A549 (cell line): ENCODE measurements around the gene FAM163A. TPM values are rescaled to one million over a fixed set of nuclear protein-coding genes. Genes with fewer than 3 reads are reported as not detected.

Experiments used
- ATAC-seq, 2 experiments: fragments of 200-7000 bp in 1 of 2; fragments of >200 bp in 1 of 2; cut with Nextera tagmentation in 1 of 2; cut with Tn5 transposase in 1 of 2; 3 replicates each; pipeline versions ENCODE4 v1.8.0 to v1.9.1; 2018 to 2020; ENCODE audit warnings: mild to moderate bottlenecking in 1 of 2, moderate library complexity in 1 of 2
- CTCF ChIA-PET: fragments of 300-600 bp; sonication (Branson Sonifier 250); formaldehyde crosslinking; extraction: SDS; loops from one replicate; lab custom pipeline; 2021; ENCODE audit warnings: antibody characterized with exemption, inconsistent platforms; lab: Yijun Ruan, JAX
- POLR2A ChIA-PET: fragments of 350-600 bp; formaldehyde crosslinking; extraction: SDS; loops from one replicate; lab custom pipeline; 2021; ENCODE audit warnings: antibody characterized with exemption, inconsistent platforms; lab: Yijun Ruan, JAX
- DNase-seq, 2 experiments: peaks; one replicate each; pipeline versions ENCODE4 v3.0.0 to v3.0.0-alpha.2; 2011 to 2016; ENCODE audit warnings: low read depth in 1 of 2, low spot score in 1 of 2
- FAIRE-seq: peaks from 2 replicates; lab custom pipeline; 2011; peaks lifted over from hg19 to GRCh38; lab: Jason Lieb, UNC
- H3K27ac ChIP-seq, 2 experiments: fragments of >200 bp; sonication (Bioruptor Twin); formaldehyde crosslinking; 3 replicates each; pipeline ENCODE4 v1.5.1; 2016 to 2017
- H3K4me1 ChIP-seq: fragments of >200 bp; sonication (Bioruptor Twin); formaldehyde crosslinking; 3 replicates; pipeline ENCODE4 v1.6.1; 2016
- H3K4me2 ChIP-seq: fragments of >200 bp; sonication (Bioruptor Twin); formaldehyde crosslinking; 3 replicates; pipeline ENCODE4 v1.6.1; 2016
- H3K4me3 ChIP-seq: fragments of >200 bp; sonication (Bioruptor Twin); formaldehyde crosslinking; 3 replicates; pipeline ENCODE4 v1.5.1; 2016
- H3K9me3 ChIP-seq: fragments of >200 bp; sonication (Bioruptor Twin); formaldehyde crosslinking; 3 replicates; pipeline ENCODE4 v1.6.1; 2016
- CEBPB ChIP-seq, 2 experiments: fragments of >200 bp in 1 of 2; sonication (Bioruptor Twin) in 1 of 2; formaldehyde crosslinking in 1 of 2; IDR thresholded peaks; 2 replicates each; pipeline ENCODE4 v1.6.1; 2012 to 2016
- EP300 ChIP-seq, 2 experiments: fragments of >200 bp; sonication (Bioruptor Twin); formaldehyde crosslinking; IDR thresholded peaks; 2 replicates in 1 of 2; 3 replicates in 1 of 2; pipeline ENCODE4 v1.6.1; 2016 to 2017
- FOSB ChIP-seq: fragments of 250-450 bp; sonication (Bioruptor Pico); IDR thresholded peaks from 2 replicates; pipeline ENCODE4 v1.5.0; 2020; ENCODE audit warnings: mild to moderate bottlenecking, moderate library complexity
- FOSL2 ChIP-seq, 2 experiments: fragments of 450-650 bp in 1 of 2; fragments of >200 bp in 1 of 2; sonication (Bioruptor Twin) in 1 of 2; formaldehyde crosslinking; IDR thresholded peaks; 2 replicates each; pipeline versions ENCODE4 v1.5.0 to v1.6.1; 2016 to 2020; ENCODE audit warnings: mild to moderate bottlenecking in 1 of 2, moderate library complexity in 1 of 2
- FOXS1 ChIP-seq: fragments of 250-450 bp; sonication (Bioruptor Pico); IDR thresholded peaks from 2 replicates; pipeline ENCODE4 v1.5.0; 2020; ENCODE audit warnings: mild to moderate bottlenecking, moderate library complexity
- HEYL ChIP-seq: fragments of 250-450 bp; sonication (Bioruptor Pico); IDR thresholded peaks from 2 replicates; pipeline ENCODE4 v1.8.0; 2021; ENCODE audit warnings: mild to moderate bottlenecking, moderate library complexity
- HOXA7 ChIP-seq: fragments of 250-450 bp; sonication (Bioruptor Pico); IDR thresholded peaks from 2 replicates; pipeline ENCODE4 v1.5.0; 2020; ENCODE audit warnings: mild to moderate bottlenecking, moderate library complexity
- HOXB13 ChIP-seq: fragments of 250-450 bp; sonication (Bioruptor Pico); IDR thresholded peaks from 2 replicates; pipeline ENCODE4 v1.5.0; 2020; ENCODE audit warnings: low read depth, mild to moderate bottlenecking, moderate library complexity
- JUN ChIP-seq, 2 experiments: fragments of >200 bp; sonication (Bioruptor Twin); formaldehyde crosslinking; IDR thresholded peaks; 2 replicates in 1 of 2; 3 replicates in 1 of 2; pipeline ENCODE4 v1.6.1; 2016 to 2017
- JUNB ChIP-seq: fragments of >200 bp; sonication (Bioruptor Twin); formaldehyde crosslinking; IDR thresholded peaks from 2 replicates; pipeline ENCODE4 v1.6.1; 2016
- KDM1A ChIP-seq: fragments of 200-600 bp; sonication (generic); IDR thresholded peaks from 2 replicates; pipeline ENCODE4 v1.6.1; 2016; ENCODE audit warnings: low read depth, mild to moderate bottlenecking
- KDM5A ChIP-seq: fragments of 200-600 bp; sonication (generic); IDR thresholded peaks from 2 replicates; pipeline ENCODE4 v1.6.1; 2016; ENCODE audit warnings: antibody characterized with exemption, mild to moderate bottlenecking
- MAZ ChIP-seq: fragments of 150-350 bp; IDR thresholded peaks from 2 replicates; pipeline ENCODE4 v1.6.1; 2014; ENCODE audit warnings: antibody characterized with exemption, low read depth, low read length, borderline replicate concordance
- MYC ChIP-seq: IDR thresholded peaks from 2 replicates; pipeline ENCODE4 v1.6.1; 2012; ENCODE audit warnings: mild to moderate bottlenecking, inconsistent platforms, low read length, improper control_type of control experiment, borderline replicate concordance
- NR3C1 ChIP-seq: fragments of >200 bp; sonication (Bioruptor Twin); formaldehyde crosslinking; IDR thresholded peaks from 3 replicates; pipeline ENCODE4 v1.6.1; 2017
- POLR2A ChIP-seq: IDR thresholded peaks from 2 replicates; pipeline ENCODE4 v1.6.1; 2012; ENCODE audit warnings: mild to moderate bottlenecking, low read length
- POLR2AphosphoS2 ChIP-seq: conservative IDR thresholded peaks from 2 replicates; pipeline ENCODE4 v1.6.1; 2012; ENCODE audit warnings: low read length, improper control_type of control experiment, inconsistent platforms
- RAD21 ChIP-seq, 2 experiments: fragments of >200 bp in 1 of 2; sonication (Bioruptor Twin) in 1 of 2; formaldehyde crosslinking in 1 of 2; IDR thresholded peaks in 1 of 2; conservative IDR thresholded peaks in 1 of 2; 2 replicates in 1 of 2; 3 replicates in 1 of 2; pipeline ENCODE4 v1.6.1; 2012 to 2018; ENCODE audit warnings: inconsistent platforms in 1 of 2
- RCOR1 ChIP-seq: fragments of 150-350 bp; IDR thresholded peaks from 2 replicates; pipeline ENCODE4 v1.6.1; 2014; ENCODE audit warnings: antibody characterized with exemption, low read length, low read depth
- RNF2 ChIP-seq: fragments of 200-600 bp; sonication (generic); IDR thresholded peaks from 2 replicates; pipeline ENCODE4 v1.6.1; 2016; ENCODE audit warnings: low read depth, mild to moderate bottlenecking, antibody characterized with exemption, moderate library complexity, borderline replicate concordance
- SREBF2 ChIP-seq: fragments of 450-650 bp; IDR thresholded peaks from 2 replicates; pipeline ENCODE4 v1.6.1; 2014; ENCODE audit warnings: mild to moderate bottlenecking, moderate library complexity
- ZC3H11A ChIP-seq: fragments of 450-650 bp; IDR thresholded peaks from 2 replicates; pipeline ENCODE4 v1.6.1; 2014; ENCODE audit warnings: antibody characterized with exemption, mild to moderate bottlenecking
- ZSCAN20 ChIP-seq: fragments of 250-450 bp; sonication (Bioruptor Pico); IDR thresholded peaks from 2 replicates; pipeline ENCODE4 v1.8.0; 2022; ENCODE audit warnings: mild to moderate bottlenecking, moderate library complexity
- WGBS: methylation state at CpG from one replicate; pipeline ENCODE4 v1.1.6; 2017; ENCODE audit errors: missing lambda C conversion rate; 5-methylcytosine and 5-hydroxymethylcytosine counted together
- polyA plus RNA-seq, 4 experiments: library from polyadenylated mRNA; depleted of rRNA in 3 of 4; stranded (reverse); fragments of >200 nt; fragmentation: RNase III in 1 of 4; extraction: RNeasy Plus Mini Kit Qiagen cat#74134 plus additional on column Dnase treatment in 1 of 4; gene quantifications; 2 replicates in 3 of 4; 3 replicates in 1 of 4; pipeline ENCODE4 v1.2.3, GENCODE V29; 2011 to 2017
- TF ChIP-seq, protein P1 (sequence below): IDR thresholded peaks from 2 replicates; pipeline ENCODE4 v1.6.1; 2012
- TF ChIP-seq, protein P2 (sequence below): fragments of 450-650 bp; IDR thresholded peaks from 2 replicates; pipeline ENCODE4 v1.6.1; 2014; ENCODE audit warnings: antibody characterized with exemption
- TF ChIP-seq, protein P3 (sequence below): fragments of 250-450 bp; sonication (Bioruptor Pico); IDR thresholded peaks from 2 replicates; pipeline ENCODE4 v1.5.0; 2021; ENCODE audit warnings: mild to moderate bottlenecking, moderate library complexity, borderline replicate concordance
- TF ChIP-seq, protein P4 (sequence below): fragments of 150-350 bp; IDR thresholded peaks from 2 replicates; pipeline ENCODE4 v1.6.1; 2014; ENCODE audit warnings: low read depth, mild to moderate bottlenecking, low read length

Gene FAM163A
- polyA plus RNA-seq, 2 of the 4 experiments (the other 2 are of a cell fraction): not detected

DNA sequence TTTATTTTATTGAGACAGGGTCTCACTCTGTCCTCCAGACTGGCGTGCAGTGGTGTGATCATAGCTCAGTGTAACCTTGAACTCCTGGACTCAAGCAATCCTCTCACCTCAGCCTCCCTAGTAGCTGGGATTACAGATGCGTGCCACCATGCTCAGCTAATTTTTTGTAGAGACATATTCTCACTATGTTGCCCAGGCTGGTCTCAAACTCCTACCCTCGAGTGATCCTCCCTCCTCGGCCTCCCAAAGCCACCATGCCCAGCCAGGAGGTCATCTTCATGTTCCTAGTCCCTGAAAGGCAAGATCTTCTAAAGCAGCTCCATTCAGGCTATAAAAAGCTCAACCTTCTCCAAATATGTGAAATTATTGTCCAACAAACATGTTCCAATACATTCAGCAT lies 80.6 kb downstream of the FAM163A start:
- DNase-seq (no peak), FAIRE-seq (no peak), ATAC-seq (no peak)
- Histone ChIP-seq H3K9me3 (no peaks in the 10 kb centered on the region), H3K4me2 (no peak overlapping the region), H3K4me1 (no peaks in the 10 kb centered on the region), H3K27ac (no peak overlapping the region), H3K4me3 (no peak overlapping the region)
- ChIA-PET CTCF (interaction anchor here (3.5 to 4.2 kb wide), 3 partner anchors 10 to 117 kb away, joined by 16 to 32 read pairs (median 22); no protein-coding TSS in a partner anchor), POLR2A (no interaction called here)
- TF ChIP-seq ZC3H11A (no peak), RCOR1 (no peak), FOSB (CRISPR knock-in tag) (no peak), MYC (no peak), EP300 (IDR thresholded peaks at IDR 0.05) (no peak), HEYL (CRISPR knock-in tag) (no peak), KDM1A (no peak), NR3C1 (no peak), ZSCAN20 (no peak), RAD21 (conservative IDR thresholded peaks at IDR 0.05 in 1 of 2, IDR thresholded peaks at IDR 0.05 in 1 of 2) (no peak), FOSL2 (IDR thresholded peaks at IDR 0.05) (no peak), FOSL2 (CRISPR knock-in tag; IDR thresholded peaks at IDR 0.05) (no peak), HOXB13 (CRISPR knock-in tag) (no peak), POLR2A (no peak), CEBPB (IDR thresholded peaks at IDR 0.05) (no peak), JUN (IDR thresholded peaks at IDR 0.05) (no peak), MAZ (no peak), KDM5A (no peak), RNF2 (no peak), JUNB (no peak)
- TF ChIP-seq, protein P1, sequence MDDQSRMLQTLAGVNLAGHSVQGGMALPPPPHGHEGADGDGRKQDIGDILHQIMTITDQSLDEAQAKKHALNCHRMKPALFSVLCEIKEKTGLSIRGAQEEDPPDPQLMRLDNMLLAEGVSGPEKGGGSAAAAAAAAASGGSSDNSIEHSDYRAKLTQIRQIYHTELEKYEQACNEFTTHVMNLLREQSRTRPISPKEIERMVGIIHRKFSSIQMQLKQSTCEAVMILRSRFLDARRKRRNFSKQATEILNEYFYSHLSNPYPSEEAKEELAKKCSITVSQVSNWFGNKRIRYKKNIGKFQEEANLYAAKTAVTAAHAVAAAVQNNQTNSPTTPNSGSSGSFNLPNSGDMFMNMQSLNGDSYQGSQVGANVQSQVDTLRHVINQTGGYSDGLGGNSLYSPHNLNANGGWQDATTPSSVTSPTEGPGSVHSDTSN: no peak
- 44% methylated on average over 4 of the region's 4 CpGs for WGBS

DNA sequence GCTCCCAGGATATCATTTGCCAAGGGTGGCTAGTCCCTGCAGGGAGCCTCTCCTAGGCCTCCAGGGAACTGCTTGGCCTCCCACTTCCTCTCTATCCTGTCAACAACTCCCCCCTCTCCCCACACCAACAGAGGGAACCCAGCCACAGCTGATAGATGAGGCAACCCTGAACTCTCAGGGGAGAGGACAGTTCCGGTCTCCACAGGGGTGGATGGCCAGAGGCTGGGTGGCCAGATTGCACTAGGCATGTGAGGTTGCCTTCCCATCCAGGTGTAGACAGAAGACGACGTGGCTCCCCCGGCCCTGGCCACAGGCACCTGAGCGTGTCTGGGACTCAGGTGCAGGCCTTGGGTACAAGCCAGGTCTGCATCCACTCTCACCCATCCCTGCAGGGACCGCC lies 81.2 kb downstream of the FAM163A start:
- POLR2A ChIA-PET: no interaction called here

DNA sequence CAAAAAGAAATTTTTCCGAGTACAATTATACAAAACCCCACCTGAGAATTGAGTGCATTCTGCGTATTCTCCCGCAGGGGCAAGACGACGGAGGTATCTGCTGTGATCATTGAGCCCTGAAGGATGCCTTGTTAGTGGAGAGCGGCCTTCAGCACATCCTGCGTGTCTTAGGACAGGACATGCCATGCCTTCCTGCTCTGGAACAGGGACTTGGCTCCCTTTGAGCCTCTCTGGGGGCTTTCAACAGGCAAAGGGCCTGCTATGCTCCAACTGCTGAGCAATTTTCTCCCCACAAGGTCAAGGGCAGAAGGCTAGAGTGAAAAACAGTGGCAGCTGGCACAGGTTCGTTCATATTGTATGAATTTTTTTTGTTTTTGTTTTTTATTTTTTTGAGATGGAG lies 82.1 kb downstream of the FAM163A start:
- CTCF ChIA-PET: interaction anchor here (1.2 to 5.1 kb wide), 2 partner anchors 10 to 15 kb away, joined by 5 to 27 read pairs; no protein-coding TSS in a partner anchor
- Histone ChIP-seq H3K4me1 (no peaks in the 10 kb centered on the region), H3K27ac (no peak overlapping the region), H3K4me2 (no peak overlapping the region), H3K9me3 (no peaks in the 10 kb centered on the region), H3K4me3 (no peak overlapping the region)
- ATAC-seq (no peak), FAIRE-seq (no peak), DNase-seq (no peak)
- POLR2A ChIA-PET: no interaction called here
- 78% methylated on average over 8 of the region's 8 CpGs for WGBS
- TF ChIP-seq FOXS1 (CRISPR knock-in tag): no peak
- TF ChIP-seq HOXA7 (CRISPR knock-in tag): no peak
- no peak for TF ChIP-seq HEYL (CRISPR knock-in tag)
- TF ChIP-seq, protein P2, sequence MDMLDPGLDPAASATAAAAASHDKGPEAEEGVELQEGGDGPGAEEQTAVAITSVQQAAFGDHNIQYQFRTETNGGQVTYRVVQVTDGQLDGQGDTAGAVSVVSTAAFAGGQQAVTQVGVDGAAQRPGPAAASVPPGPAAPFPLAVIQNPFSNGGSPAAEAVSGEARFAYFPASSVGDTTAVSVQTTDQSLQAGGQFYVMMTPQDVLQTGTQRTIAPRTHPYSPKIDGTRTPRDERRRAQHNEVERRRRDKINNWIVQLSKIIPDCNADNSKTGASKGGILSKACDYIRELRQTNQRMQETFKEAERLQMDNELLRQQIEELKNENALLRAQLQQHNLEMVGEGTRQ: no peak
- TF ChIP-seq, protein P3, sequence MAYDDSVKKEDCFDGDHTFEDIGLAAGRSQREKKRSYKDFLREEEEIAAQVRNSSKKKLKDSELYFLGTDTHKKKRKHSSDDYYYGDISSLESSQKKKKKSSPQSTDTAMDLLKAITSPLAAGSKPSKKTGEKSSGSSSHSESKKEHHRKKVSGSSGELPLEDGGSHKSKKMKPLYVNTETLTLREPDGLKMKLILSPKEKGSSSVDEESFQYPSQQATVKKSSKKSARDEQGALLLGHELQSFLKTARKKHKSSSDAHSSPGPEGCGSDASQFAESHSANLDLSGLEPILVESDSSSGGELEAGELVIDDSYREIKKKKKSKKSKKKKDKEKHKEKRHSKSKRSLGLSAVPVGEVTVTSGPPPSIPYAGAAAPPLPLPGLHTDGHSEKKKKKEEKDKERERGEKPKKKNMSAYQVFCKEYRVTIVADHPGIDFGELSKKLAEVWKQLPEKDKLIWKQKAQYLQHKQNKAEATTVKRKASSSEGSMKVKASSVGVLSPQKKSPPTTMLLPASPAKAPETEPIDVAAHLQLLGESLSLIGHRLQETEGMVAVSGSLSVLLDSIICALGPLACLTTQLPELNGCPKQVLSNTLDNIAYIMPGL (CRISPR knock-in tag): no peak
- no peak for TF ChIP-seq SREBF2
- no peak for TF ChIP-seq KDM1A

More for the DNA sequence above, 81.2 kb downstream of the FAM163A start:
- Histone ChIP-seq H3K4me2 (no peak overlapping the region), H3K27ac (no peak overlapping the region), H3K9me3 (no peaks in the 10 kb centered on the region), H3K4me3 (no peak overlapping the region), H3K4me1 (no peaks in the 10 kb centered on the region)
- no peak for DNase-seq
- no peak for ATAC-seq
- no peak for FAIRE-seq
- CTCF ChIA-PET: interaction anchor here (3.5 to 5.1 kb wide), 4 partner anchors 9 to 118 kb away, joined by 16 to 32 read pairs (median 24); no protein-coding TSS in a partner anchor
- TF ChIP-seq, protein P4, sequence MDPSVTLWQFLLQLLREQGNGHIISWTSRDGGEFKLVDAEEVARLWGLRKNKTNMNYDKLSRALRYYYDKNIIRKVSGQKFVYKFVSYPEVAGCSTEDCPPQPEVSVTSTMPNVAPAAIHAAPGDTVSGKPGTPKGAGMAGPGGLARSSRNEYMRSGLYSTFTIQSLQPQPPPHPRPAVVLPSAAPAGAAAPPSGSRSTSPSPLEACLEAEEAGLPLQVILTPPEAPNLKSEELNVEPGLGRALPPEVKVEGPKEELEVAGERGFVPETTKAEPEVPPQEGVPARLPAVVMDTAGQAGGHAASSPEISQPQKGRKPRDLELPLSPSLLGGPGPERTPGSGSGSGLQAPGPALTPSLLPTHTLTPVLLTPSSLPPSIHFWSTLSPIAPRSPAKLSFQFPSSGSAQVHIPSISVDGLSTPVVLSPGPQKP: no peak
- TF ChIP-seq POLR2AphosphoS2: no peak
- WGBS: 86% methylated on average over 5 of the region's 6 CpGs
